Panc1 (cell line): ENCODE measurements around the gene UBE2O.

Experiments used
- POLR2AphosphoS5 ChIP-seq: IDR thresholded peaks from 2 replicates; pipeline ENCODE4 v1.6.1; 2012; ENCODE audit warnings: mild to moderate bottlenecking, low read depth, low read length, moderate library complexity
- SIN3A ChIP-seq: IDR thresholded peaks from 2 replicates; pipeline ENCODE4 v1.6.1; 2012; ENCODE audit warnings: low read depth, mild to moderate bottlenecking, low read length, moderate library complexity, borderline replicate concordance; ENCODE audit not compliant: insufficient read depth
- TCF7L2 ChIP-seq: IDR thresholded peaks from 2 replicates; pipeline ENCODE4 v1.6.1; 2011; ENCODE audit warnings: mild to moderate bottlenecking, low read depth, low read length, inconsistent platforms
- TF ChIP-seq, protein P1 (sequence below): fragments of 450-650 bp; IDR thresholded peaks from 2 replicates; pipeline ENCODE4 v1.5.1; 2017; ENCODE audit warnings: mild to moderate bottlenecking
- TF ChIP-seq, protein P2 (sequence below), 2 experiments: IDR thresholded peaks; 2 replicates each; pipeline ENCODE4 v1.6.1; 2011 to 2012; ENCODE audit warnings: low read depth in 2 of 2, control low read depth in 1 of 2, low read length in 1 of 2, mild to moderate bottlenecking in 1 of 2, moderate library complexity in 1 of 2; ENCODE audit not compliant: insufficient read depth in 1 of 2

DNA sequence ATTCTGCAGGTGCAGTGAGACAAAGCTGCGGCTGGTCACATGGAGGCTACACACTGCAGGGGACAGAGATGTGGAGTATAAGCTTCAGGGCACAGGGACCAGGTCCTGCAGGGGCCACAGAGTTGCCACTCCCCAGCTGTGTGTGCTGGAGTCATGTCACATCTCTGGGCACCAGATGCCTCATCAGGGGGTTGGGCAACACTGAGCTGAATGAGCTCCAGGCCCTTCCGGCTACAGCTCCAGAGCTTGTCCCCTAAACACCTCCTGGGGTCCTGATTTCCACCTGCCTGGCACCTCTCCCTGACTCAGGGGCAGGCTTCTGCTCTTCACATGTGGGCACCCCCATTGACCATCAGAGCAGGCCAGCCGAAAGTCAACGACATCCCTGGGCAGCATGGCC, 36.1 kb downstream of the UBE2O start:
- TF ChIP-seq, protein P1, sequence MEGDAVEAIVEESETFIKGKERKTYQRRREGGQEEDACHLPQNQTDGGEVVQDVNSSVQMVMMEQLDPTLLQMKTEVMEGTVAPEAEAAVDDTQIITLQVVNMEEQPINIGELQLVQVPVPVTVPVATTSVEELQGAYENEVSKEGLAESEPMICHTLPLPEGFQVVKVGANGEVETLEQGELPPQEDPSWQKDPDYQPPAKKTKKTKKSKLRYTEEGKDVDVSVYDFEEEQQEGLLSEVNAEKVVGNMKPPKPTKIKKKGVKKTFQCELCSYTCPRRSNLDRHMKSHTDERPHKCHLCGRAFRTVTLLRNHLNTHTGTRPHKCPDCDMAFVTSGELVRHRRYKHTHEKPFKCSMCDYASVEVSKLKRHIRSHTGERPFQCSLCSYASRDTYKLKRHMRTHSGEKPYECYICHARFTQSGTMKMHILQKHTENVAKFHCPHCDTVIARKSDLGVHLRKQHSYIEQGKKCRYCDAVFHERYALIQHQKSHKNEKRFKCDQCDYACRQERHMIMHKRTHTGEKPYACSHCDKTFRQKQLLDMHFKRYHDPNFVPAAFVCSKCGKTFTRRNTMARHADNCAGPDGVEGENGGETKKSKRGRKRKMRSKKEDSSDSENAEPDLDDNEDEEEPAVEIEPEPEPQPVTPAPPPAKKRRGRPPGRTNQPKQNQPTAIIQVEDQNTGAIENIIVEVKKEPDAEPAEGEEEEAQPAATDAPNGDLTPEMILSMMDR, result no peak
- TF ChIP-seq, protein P2, sequence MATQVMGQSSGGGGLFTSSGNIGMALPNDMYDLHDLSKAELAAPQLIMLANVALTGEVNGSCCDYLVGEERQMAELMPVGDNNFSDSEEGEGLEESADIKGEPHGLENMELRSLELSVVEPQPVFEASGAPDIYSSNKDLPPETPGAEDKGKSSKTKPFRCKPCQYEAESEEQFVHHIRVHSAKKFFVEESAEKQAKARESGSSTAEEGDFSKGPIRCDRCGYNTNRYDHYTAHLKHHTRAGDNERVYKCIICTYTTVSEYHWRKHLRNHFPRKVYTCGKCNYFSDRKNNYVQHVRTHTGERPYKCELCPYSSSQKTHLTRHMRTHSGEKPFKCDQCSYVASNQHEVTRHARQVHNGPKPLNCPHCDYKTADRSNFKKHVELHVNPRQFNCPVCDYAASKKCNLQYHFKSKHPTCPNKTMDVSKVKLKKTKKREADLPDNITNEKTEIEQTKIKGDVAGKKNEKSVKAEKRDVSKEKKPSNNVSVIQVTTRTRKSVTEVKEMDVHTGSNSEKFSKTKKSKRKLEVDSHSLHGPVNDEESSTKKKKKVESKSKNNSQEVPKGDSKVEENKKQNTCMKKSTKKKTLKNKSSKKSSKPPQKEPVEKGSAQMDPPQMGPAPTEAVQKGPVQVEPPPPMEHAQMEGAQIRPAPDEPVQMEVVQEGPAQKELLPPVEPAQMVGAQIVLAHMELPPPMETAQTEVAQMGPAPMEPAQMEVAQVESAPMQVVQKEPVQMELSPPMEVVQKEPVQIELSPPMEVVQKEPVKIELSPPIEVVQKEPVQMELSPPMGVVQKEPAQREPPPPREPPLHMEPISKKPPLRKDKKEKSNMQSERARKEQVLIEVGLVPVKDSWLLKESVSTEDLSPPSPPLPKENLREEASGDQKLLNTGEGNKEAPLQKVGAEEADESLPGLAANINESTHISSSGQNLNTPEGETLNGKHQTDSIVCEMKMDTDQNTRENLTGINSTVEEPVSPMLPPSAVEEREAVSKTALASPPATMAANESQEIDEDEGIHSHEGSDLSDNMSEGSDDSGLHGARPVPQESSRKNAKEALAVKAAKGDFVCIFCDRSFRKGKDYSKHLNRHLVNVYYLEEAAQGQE (IDR thresholded peaks at IDR 0.05; ENCODE audit: insufficient read depth in 1 of 2, low read depth in 2 of 2, low read length in 1 of 2), result no peak
- no peak for TF ChIP-seq POLR2AphosphoS5
- no peak for TF ChIP-seq SIN3A
- no peak for TF ChIP-seq TCF7L2
